H9 (cell line): ENCODE measurements around the gene SUFU. TPM values are rescaled to one million over a fixed set of nuclear protein-coding genes. Genes with fewer than 3 reads are reported as not detected.

Experiments used
- DNase-seq: peaks from one replicate; pipeline ENCODE4 v3.0.0-alpha.2; 2017
- H2AFZ ChIP-seq: one replicate; pipeline ENCODE4 v1.6.1; 2013; ENCODE audit warnings: mild to moderate bottlenecking, low read length, control low read depth, moderate library complexity
- H2AK5ac ChIP-seq: 2 replicates; pipeline ENCODE4 v1.6.1; 2013; ENCODE audit warnings: low read length, control low read depth, mixed read lengths; ENCODE audit not compliant: insufficient read length
- H2BK120ac ChIP-seq: one replicate; pipeline ENCODE4 v1.6.1; 2013; ENCODE audit warnings: low read depth, mild to moderate bottlenecking, low read length, control low read depth, inconsistent platforms; ENCODE audit not compliant: poor library complexity, severe bottlenecking
- H2BK12ac ChIP-seq: 2 replicates; pipeline ENCODE4 v1.6.1; 2013; ENCODE audit warnings: low read length, control low read depth, mixed read lengths, low read depth; ENCODE audit not compliant: insufficient read length
- H2BK15ac ChIP-seq: 2 replicates; pipeline ENCODE4 v1.6.1; 2013; ENCODE audit warnings: low read depth, low read length, control low read depth
- H2BK20ac ChIP-seq: one replicate; pipeline ENCODE4 v1.6.1; 2013; ENCODE audit warnings: low read depth, mild to moderate bottlenecking, low read length, control low read depth, inconsistent platforms; ENCODE audit not compliant: poor library complexity, severe bottlenecking
- H2BK5ac ChIP-seq: 2 replicates; pipeline ENCODE4 v1.6.1; 2013; ENCODE audit warnings: low read length, control low read depth, mixed read lengths; ENCODE audit not compliant: insufficient read length
- H3K14ac ChIP-seq: 2 replicates; pipeline ENCODE4 v1.6.1; 2013; ENCODE audit warnings: low read length, control low read depth; ENCODE audit not compliant: insufficient read depth
- H3K18ac ChIP-seq: 2 replicates; pipeline ENCODE4 v1.6.1; 2013; ENCODE audit warnings: low read depth, mild to moderate bottlenecking, mixed read lengths, low read length, control low read depth; ENCODE audit not compliant: insufficient read length
- H3K23ac ChIP-seq: 2 replicates; pipeline ENCODE4 v1.6.1; 2013; ENCODE audit warnings: low read length, control low read depth, mixed read lengths, low read depth; ENCODE audit not compliant: insufficient read length
- H3K23me2 ChIP-seq: 2 replicates; pipeline ENCODE4 v1.6.1; 2013; ENCODE audit warnings: low read depth, mild to moderate bottlenecking, mixed read lengths, low read length, control low read depth; ENCODE audit not compliant: insufficient read length, poor library complexity, severe bottlenecking
- H3K27ac ChIP-seq: 2 replicates; pipeline ENCODE4 v1.5.1; 2013; ENCODE audit warnings: low read length, control low read depth, mixed read lengths, low read depth; ENCODE audit not compliant: insufficient read length
- H3K27me3 ChIP-seq: 2 replicates; pipeline ENCODE4 v1.6.1; 2013; ENCODE audit warnings: low read length, control low read depth, inconsistent platforms; ENCODE audit not compliant: insufficient read depth
- H3K4ac ChIP-seq: 2 replicates; pipeline ENCODE4 v1.6.1; 2013; ENCODE audit warnings: low read depth, mild to moderate bottlenecking, control low read depth, inconsistent platforms, low read length, moderate library complexity
- H3K4me1 ChIP-seq: 2 replicates; pipeline ENCODE4 v1.6.1; 2013; ENCODE audit warnings: low read length, control low read depth, inconsistent platforms; ENCODE audit not compliant: insufficient read depth
- H3K4me2 ChIP-seq: 2 replicates; pipeline ENCODE4 v1.6.1; 2013; ENCODE audit warnings: low read length, control low read depth, mixed read lengths; ENCODE audit not compliant: insufficient read length, insufficient read depth
- H3K56ac ChIP-seq: 2 replicates; pipeline ENCODE4 v1.6.1; 2013; ENCODE audit warnings: low read depth, mild to moderate bottlenecking, mixed read lengths, low read length, control low read depth; ENCODE audit not compliant: insufficient read length
- H3K79me1 ChIP-seq: 2 replicates; pipeline ENCODE4 v1.6.1; 2013; ENCODE audit warnings: low read depth, mild to moderate bottlenecking, moderate library complexity, low read length, control low read depth, inconsistent platforms; ENCODE audit not compliant: insufficient read depth, poor library complexity, severe bottlenecking
- H3K79me2 ChIP-seq: 2 replicates; pipeline ENCODE4 v1.6.1; 2013; ENCODE audit warnings: low read length, control low read depth, inconsistent platforms; ENCODE audit not compliant: insufficient read depth
- H3K9ac ChIP-seq: 2 replicates; pipeline ENCODE4 v1.6.1; 2013; ENCODE audit warnings: low read length, control low read depth, mixed read lengths; ENCODE audit not compliant: insufficient read length; ENCODE audit errors: extremely low read depth
- H3K9me3 ChIP-seq: one replicate; pipeline ENCODE4 v1.6.1; 2013; ENCODE audit warnings: low read depth, low read length, inconsistent platforms; ENCODE audit not compliant: control insufficient read depth
- H3T11ph ChIP-seq: one replicate; pipeline ENCODE4 v1.6.1; 2013; ENCODE audit warnings: mild to moderate bottlenecking, low read length, control low read depth, inconsistent platforms
- H4K20me1 ChIP-seq: one replicate; pipeline ENCODE4 v1.6.1; 2013; ENCODE audit not compliant: control insufficient read depth, insufficient read length, insufficient read depth
- H4K5ac ChIP-seq: 2 replicates; pipeline ENCODE4 v1.6.1; 2013; ENCODE audit warnings: low read depth, mild to moderate bottlenecking, mixed read lengths, low read length, control low read depth; ENCODE audit not compliant: insufficient read length
- H4K8ac ChIP-seq: replicated peaks from 2 replicates; pipeline ENCODE4 v1.6.1; 2013; ENCODE audit warnings: low read length, control low read depth, mixed read lengths, low read depth; ENCODE audit not compliant: insufficient read length
- H4K91ac ChIP-seq: 2 replicates; pipeline ENCODE4 v1.6.1; 2013; ENCODE audit warnings: low read depth, mild to moderate bottlenecking, moderate library complexity, mixed read lengths, low read length, control low read depth; ENCODE audit not compliant: insufficient read length
- H3K27ac Mint-ChIP-seq, 3 experiments: 2 replicates in 2 of 3; 3 replicates in 1 of 3; pipeline ENCODE4 v1.8.0; 2020 to 2021; ENCODE audit warnings: mixed read lengths in 3 of 3, mild to moderate bottlenecking in 1 of 3, moderate library complexity in 1 of 3
- H3K27me3 Mint-ChIP-seq: 2 replicates; pipeline ENCODE4 v1.8.0; 2021; ENCODE audit warnings: low read depth, mild to moderate bottlenecking, moderate library complexity, mixed read lengths
- H3K36me3 Mint-ChIP-seq, 3 experiments: 2 replicates in 2 of 3; 3 replicates in 1 of 3; pipeline ENCODE4 v1.8.0; 2020 to 2021; ENCODE audit warnings: low read depth in 3 of 3, mixed read lengths in 3 of 3; ENCODE audit not compliant: insufficient read depth in 1 of 3
- H3K4me1 Mint-ChIP-seq, 2 experiments: 2 replicates each; pipeline ENCODE4 v1.8.0; 2020; ENCODE audit warnings: mixed read lengths in 2 of 2
- H3K4me3 Mint-ChIP-seq, 2 experiments: 2 replicates in 1 of 2; 3 replicates in 1 of 2; pipeline ENCODE4 v1.8.0; 2020 to 2021; ENCODE audit warnings: mild to moderate bottlenecking in 2 of 2, mixed read lengths in 2 of 2, moderate library complexity in 1 of 2
- H3K9me3 Mint-ChIP-seq, 2 experiments: 2 replicates in 1 of 2; 3 replicates in 1 of 2; pipeline ENCODE4 v1.8.0; 2020; ENCODE audit warnings: mild to moderate bottlenecking in 2 of 2, mixed read lengths in 2 of 2, moderate library complexity in 1 of 2
- WGBS: extraction: QIAGEN DNeasy Blood & Tissue Kit; methylation state at CpG from one replicate; pipeline ENCODE4 v1.1.7; 2013; ENCODE audit warnings: missing lambda C conversion rate, low lambda C conversion rate, mixed read lengths; ENCODE audit not compliant: insufficient read length; ENCODE audit errors: extremely low coverage; 5-methylcytosine and 5-hydroxymethylcytosine counted together
- total RNA-seq: library from RNA; stranded (reverse); gene quantifications from 2 replicates; pipeline ENCODE4 v1.2.1, GENCODE V29; 2021
- TF ChIP-seq, protein P1 (sequence below): fragments of 200-600 bp; sonication (generic); conservative IDR thresholded peaks from 3 replicates; pipeline ENCODE4 v1.8.0; 2021; ENCODE audit warnings: antibody characterized with exemption, mild to moderate bottlenecking

The SUFU gene
- total RNA-seq, 1 experiment from 2014 or later, result 9.5 TPM

DNA sequence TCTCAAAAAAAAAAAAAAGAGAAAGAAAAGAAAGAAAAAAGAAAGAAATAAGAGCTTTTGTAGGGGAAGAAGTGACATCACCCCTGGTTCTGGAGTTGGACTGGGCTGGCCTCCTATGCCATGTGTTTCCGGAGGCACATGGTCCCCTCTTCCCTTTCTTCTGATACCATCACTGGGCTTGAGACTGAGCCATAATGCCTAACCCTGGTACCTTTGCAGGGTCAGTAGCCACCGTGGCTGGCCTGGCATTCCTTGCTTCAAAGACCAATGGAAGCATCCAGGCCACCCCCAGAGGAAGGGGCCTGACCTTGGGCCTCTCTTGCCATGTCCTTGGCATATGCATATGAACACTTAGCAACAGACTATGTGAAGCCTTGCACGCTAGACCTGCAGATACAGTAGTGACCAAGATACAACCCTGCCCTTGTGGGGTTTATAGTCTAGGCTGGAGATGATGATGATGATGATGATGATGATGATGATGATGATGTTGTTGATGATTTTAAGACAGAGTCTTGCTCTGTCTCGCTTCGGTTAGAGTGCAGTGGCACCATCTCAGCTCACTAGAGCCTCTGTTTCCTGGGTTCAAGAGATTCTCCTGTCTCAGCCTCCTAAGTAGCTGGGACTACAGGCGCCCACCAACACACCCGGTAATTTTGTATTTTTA, 31.8 kb downstream of the SUFU start:
- DNase-seq, result no peak
- Histone ChIP-seq H3K18ac (no peak overlapping the region), H3K4me1 (no peaks in the 10 kb centered on the region), H3K14ac (no peak overlapping the region), H4K8ac (no peak overlapping the region), H2AK5ac (no peak overlapping the region), H4K5ac (no peak overlapping the region), H4K20me1 (no peaks in the 10 kb centered on the region), H3K23ac (no peak overlapping the region), H2BK120ac (no peak overlapping the region), H4K91ac (no peak overlapping the region), H3K9ac (no peak overlapping the region), H3K23me2 (no peaks in the 10 kb centered on the region), H3K27me3 (no peaks in the 10 kb centered on the region), H2BK5ac (no peak overlapping the region), H3K4ac (no peak overlapping the region), H3K79me1 (no peaks in the 10 kb centered on the region), H3K4me2 (no peak overlapping the region), H3K79me2 (no peaks in the 10 kb centered on the region), H2BK15ac (no peak overlapping the region), H3T11ph (no peak overlapping the region), H3K56ac (no peak overlapping the region), H3K27ac (no peak overlapping the region), H2AFZ (no peak overlapping the region), H3K9me3 (no peaks in the 10 kb centered on the region), H2BK12ac (no peak overlapping the region), H2BK20ac (no peak overlapping the region)
- TF ChIP-seq, protein P1, sequence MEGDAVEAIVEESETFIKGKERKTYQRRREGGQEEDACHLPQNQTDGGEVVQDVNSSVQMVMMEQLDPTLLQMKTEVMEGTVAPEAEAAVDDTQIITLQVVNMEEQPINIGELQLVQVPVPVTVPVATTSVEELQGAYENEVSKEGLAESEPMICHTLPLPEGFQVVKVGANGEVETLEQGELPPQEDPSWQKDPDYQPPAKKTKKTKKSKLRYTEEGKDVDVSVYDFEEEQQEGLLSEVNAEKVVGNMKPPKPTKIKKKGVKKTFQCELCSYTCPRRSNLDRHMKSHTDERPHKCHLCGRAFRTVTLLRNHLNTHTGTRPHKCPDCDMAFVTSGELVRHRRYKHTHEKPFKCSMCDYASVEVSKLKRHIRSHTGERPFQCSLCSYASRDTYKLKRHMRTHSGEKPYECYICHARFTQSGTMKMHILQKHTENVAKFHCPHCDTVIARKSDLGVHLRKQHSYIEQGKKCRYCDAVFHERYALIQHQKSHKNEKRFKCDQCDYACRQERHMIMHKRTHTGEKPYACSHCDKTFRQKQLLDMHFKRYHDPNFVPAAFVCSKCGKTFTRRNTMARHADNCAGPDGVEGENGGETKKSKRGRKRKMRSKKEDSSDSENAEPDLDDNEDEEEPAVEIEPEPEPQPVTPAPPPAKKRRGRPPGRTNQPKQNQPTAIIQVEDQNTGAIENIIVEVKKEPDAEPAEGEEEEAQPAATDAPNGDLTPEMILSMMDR, result no peak
- Mint-ChIP-seq H3K9me3 (no peaks in the 10 kb centered on the region), H3K4me1 (no peaks in the 10 kb centered on the region), H3K4me3 (no peak overlapping the region), H3K36me3 (no peaks in the 10 kb centered on the region), H3K27me3 (no peaks in the 10 kb centered on the region; the same call in 1 of the 2 replicates), H3K27ac (no peak overlapping the region)
- WGBS, result no CpG with 5 or more reads among the region's 7 CpGs
